ENCODE measurements around the gene TPK1.

The TPK1 gene

GRCh38 chr7:144672869-144673268 is 163.0 kb downstream of the TPK1 start:
- DNase-seq (ENCODE audit: insufficient read length, low spot score) (no peak), FAIRE-seq (no peak)
- no peak for TF ChIP-seq CTCF (IDR thresholded peaks at IDR 0.05; ENCODE audit: insufficient read depth, missing control alignments)

DNA sequence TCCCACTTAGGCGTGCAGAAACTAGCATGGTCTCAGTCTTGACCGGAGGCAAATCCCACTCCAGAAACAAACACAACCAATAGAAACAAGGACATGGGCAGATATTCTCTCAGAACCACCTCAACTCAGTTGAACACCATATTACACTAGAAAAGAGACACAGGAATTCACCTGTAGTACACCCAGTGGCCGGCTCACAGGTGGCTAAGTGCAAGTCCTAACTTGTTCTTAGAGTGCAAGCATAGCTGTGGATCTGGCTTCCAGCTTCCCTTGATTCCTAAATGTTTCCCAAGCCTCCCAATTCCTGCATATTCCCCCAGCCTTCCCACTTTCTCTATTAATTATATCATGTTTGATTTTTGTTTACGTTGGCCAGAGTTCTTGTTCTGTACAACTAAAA is 164.4 kb downstream of the TPK1 start:
- FAIRE-seq (no peak), DNase-seq (ENCODE audit: insufficient read length, low spot score) (no peak)
- no peak for TF ChIP-seq CTCF (IDR thresholded peaks at IDR 0.05; ENCODE audit: insufficient read depth, missing control alignments)

DNA sequence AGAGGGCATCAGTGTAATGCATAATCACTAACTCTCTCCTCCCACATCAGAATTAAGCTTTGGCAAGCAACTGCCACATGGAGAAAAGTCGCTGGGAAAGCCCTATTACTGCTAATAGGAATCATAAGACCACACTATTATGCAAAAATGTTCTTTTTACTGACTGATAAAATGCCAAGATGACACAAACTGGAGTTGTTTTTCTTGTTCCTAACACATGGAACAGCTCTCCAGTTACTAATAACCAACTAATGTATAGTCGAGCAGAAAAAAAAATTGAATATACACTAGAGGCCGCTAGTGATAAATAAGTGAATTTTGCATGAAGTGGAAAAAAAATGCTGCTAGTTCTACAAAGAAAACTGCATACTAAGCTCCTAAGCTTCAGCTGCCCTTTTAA is 165.6 kb downstream of the TPK1 start:
- FAIRE-seq: peak; percentile 96
- peak; percentile 32 for DNase-seq (ENCODE audit: insufficient read length, low spot score)
- TF ChIP-seq CTCF (IDR thresholded peaks at IDR 0.05; ENCODE audit: insufficient read depth, missing control alignments): peak; percentile 27

DNA sequence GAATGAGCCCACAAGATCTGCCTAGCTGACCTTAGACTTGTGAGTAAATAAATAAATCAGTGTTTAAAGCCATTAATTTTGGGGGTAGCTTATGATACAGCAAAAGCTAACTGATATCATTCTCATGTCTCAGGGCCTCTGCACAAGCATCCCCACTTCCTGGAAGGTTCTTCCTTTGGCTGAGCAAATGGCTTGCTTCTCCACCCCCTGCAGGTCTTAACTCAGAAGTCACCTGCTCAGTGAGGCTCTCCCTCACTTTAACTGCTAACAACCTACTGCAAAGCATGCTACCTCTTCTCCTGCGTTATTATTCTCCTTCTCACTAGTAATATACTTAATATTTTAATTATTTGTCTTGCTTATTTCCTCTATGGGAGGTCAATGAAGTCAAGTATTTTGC is 167.3 kb downstream of the TPK1 start:
- DNase-seq (ENCODE audit: insufficient read length, low spot score) (no peak), FAIRE-seq (no peak)
- TF ChIP-seq CTCF (IDR thresholded peaks at IDR 0.05; ENCODE audit: insufficient read depth, missing control alignments): no peak

GRCh38 chr7:144665689-144666381 is 170.0 kb downstream of the TPK1 start:
- no peak for FAIRE-seq
- no peak for DNase-seq (ENCODE audit: insufficient read length, low spot score)
- no peak for TF ChIP-seq CTCF (IDR thresholded peaks at IDR 0.05; ENCODE audit: insufficient read depth, missing control alignments)

DNA sequence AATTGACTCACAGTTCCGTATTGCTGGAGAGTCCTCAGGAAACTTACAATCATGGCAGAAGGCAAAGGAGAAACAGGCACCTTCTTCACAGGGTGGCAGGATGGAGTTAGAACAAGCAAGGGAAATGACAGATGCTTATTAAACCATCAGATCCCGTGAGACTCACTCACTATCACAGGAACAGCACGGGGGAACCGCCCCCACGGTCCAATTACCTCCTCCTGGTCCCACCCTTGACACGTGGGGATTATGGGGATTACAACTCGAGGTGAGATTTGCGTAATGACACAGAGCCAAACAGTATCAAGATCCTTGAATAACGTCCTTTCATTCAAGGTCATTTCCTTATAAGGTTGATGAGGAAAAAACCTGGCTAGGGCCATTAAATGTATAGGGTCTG is 176.6 kb downstream of the TPK1 start:
- no peak for TF ChIP-seq CTCF (IDR thresholded peaks at IDR 0.05; ENCODE audit: insufficient read depth, missing control alignments)
- no peak for DNase-seq (ENCODE audit: insufficient read length, low spot score)
- FAIRE-seq: no peak

DNA sequence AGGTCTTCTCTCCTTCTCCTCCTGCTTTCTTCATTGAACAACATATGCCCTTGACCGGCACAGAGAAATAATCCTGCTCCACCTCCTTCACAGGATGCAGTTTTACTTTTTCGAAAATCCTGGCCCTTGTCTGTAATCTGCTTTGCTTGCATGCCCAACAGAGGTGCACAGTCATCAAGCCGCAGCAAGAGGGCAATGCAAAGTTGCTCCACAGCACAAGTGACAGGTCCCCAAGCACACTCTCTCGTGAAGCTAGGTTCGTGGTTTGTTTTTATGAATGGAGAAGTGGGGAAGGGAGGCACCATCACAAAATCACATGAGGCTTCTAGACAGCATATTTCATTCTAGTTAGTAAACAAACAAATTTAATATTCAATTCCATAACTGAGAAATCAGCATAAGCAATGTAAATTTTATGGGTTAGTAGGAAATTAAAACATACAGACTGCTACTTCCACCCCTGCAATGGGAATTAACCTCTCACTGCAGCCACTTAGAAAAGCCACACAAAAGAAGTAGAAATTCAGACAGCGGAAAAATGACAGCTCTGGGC is 178.8 kb downstream of the TPK1 start:
- no peak for FAIRE-seq
- no peak for DNase-seq (ENCODE audit: insufficient read length, low spot score)

More for the DNA sequence above, 178.8 kb downstream of the TPK1 start:
- peak; percentile 22 for TF ChIP-seq CTCF (IDR thresholded peaks at IDR 0.05; ENCODE audit: insufficient read depth, missing control alignments)

Measured in D721Med (cell line).